K562 (cell line): Measurements from ENCODE around the gene PHC3. TPM values are rescaled to one million over a fixed set of nuclear protein-coding genes. Genes with fewer than 3 reads are reported as not detected.

Source experiments
- AFF4 ChIP-seq: sonication (generic); formaldehyde crosslinking; IDR thresholded peaks from 2 replicates; pipeline ENCODE4 v1.8.0; 2023; ENCODE audit warnings: mild to moderate bottlenecking, missing genetic modification reagents
- BHLHE40 ChIP-seq: IDR thresholded peaks from 2 replicates; pipeline ENCODE4 v1.6.1; 2011; ENCODE audit warnings: low read length, improper control_type of control experiment
- FOSL1 ChIP-seq: fragments of 200-800 bp; sonication (Bioruptor generic); conservative IDR thresholded peaks from 2 replicates; pipeline ENCODE4 v1.6.1; 2016; ENCODE audit warnings: missing genetic modification characterization, missing compliant biosample characterization
- KLF13 ChIP-seq: fragments of 450-650 bp; IDR thresholded peaks from 2 replicates; pipeline ENCODE4 v1.6.1; 2016; ENCODE audit warnings: missing genetic modification characterization, low read depth, mild to moderate bottlenecking, missing compliant biosample characterization, moderate library complexity, borderline replicate concordance
- L3MBTL2 ChIP-seq: fragments of 450-650 bp; IDR thresholded peaks from 2 replicates; pipeline ENCODE4 v1.6.1; 2016; ENCODE audit warnings: mild to moderate bottlenecking, moderate library complexity
- NR2C2 ChIP-seq, 2 experiments: fragments of 200-800 bp in 1 of 2; sonication (Bioruptor generic) in 1 of 2; sonication (generic) in 1 of 2; formaldehyde crosslinking in 1 of 2; IDR thresholded peaks; 2 replicates each; pipeline versions ENCODE4 v1.6.1 to v1.8.0; 2016 to 2022; ENCODE audit warnings: mild to moderate bottlenecking in 1 of 2, missing compliant biosample characterization in 1 of 2, missing genetic modification characterization in 1 of 2, missing genetic modification reagents in 1 of 2
- PHTF2 ChIP-seq: fragments of 250-450 bp; sonication (Bioruptor Pico); IDR thresholded peaks from 2 replicates; pipeline ENCODE4 v1.5.0; 2021; ENCODE audit warnings: mild to moderate bottlenecking
- PURB ChIP-seq: sonication (generic); formaldehyde crosslinking; IDR thresholded peaks from 2 replicates; pipeline ENCODE4 v1.9.0; 2021; ENCODE audit warnings: low read depth, mild to moderate bottlenecking, missing genetic modification reagents
- RBBP5 ChIP-seq: fragments of 200-600 bp; sonication (generic); IDR thresholded peaks from 2 replicates; pipeline ENCODE4 v1.6.1; 2012; ENCODE audit warnings: borderline replicate concordance, mild to moderate bottlenecking, low read length, control low read depth, inconsistent platforms; ENCODE audit not compliant: insufficient read depth, poor library complexity, severe bottlenecking
- SMARCE1 ChIP-seq: fragments of 450-650 bp; IDR thresholded peaks from 2 replicates; pipeline ENCODE4 v1.7.1; 2016; ENCODE audit warnings: mild to moderate bottlenecking
- TCF7L2 ChIP-seq: fragments of 150-350 bp; IDR thresholded peaks from 2 replicates; pipeline ENCODE4 v1.6.1; 2016; ENCODE audit warnings: low read depth, mild to moderate bottlenecking, low read length, moderate library complexity
- ZFX ChIP-seq: sonication (generic); formaldehyde crosslinking; IDR thresholded peaks from 2 replicates; pipeline ENCODE4 v1.8.0; 2022; ENCODE audit warnings: mild to moderate bottlenecking, missing genetic modification reagents, moderate library complexity
- ZNF239 ChIP-seq: fragments of 250-450 bp; sonication (Bioruptor Pico); IDR thresholded peaks from 2 replicates; pipeline ENCODE4 v1.4.0; 2020; ENCODE audit warnings: mild to moderate bottlenecking
- ZNF316 ChIP-seq: fragments of 450-650 bp; IDR thresholded peaks from 2 replicates; pipeline ENCODE4 v1.6.1; 2016
- ZNF318 ChIP-seq, 2 experiments: fragments of 450-650 bp; IDR thresholded peaks; 2 replicates each; pipeline ENCODE4 v1.6.1; 2016; ENCODE audit warnings: mild to moderate bottlenecking in 2 of 2, borderline replicate concordance in 1 of 2, low read depth in 1 of 2, moderate library complexity in 1 of 2
- polyA plus RNA-seq, 8 experiments: library from polyadenylated mRNA; depleted of rRNA in 4 of 8; stranded (reverse) in 5 of 8; unstranded in 3 of 8; fragments of >200 nt; fragmentation: Nextera tagmentation in 2 of 8; fragmentation: Illumina TruSeq in 1 of 8; extraction: Ambion mirVana in 2 of 8; extraction: Trizol in 1 of 8; gene quantifications; 2 replicates each; pipeline versions ENCODE4 v1.2.1 to v1.2.3, GENCODE V29; 2011 to 2014; ENCODE audit warnings: inconsistent platforms in 1 of 8, missing spikeins in 1 of 8
- total RNA-seq, 7 experiments: library from RNA; depleted of rRNA in 6 of 7; stranded (reverse); fragments of >200 nt in 6 of 7; fragmentation: Illumina TruSeq in 2 of 7; extraction: Trizol in 2 of 7; gene quantifications; 2 replicates each; pipeline versions ENCODE4 v1.2.1 to v1.2.3, GENCODE V29; 2011 to 2021; ENCODE audit warnings: low replicate concordance in 1 of 7

The PHC3 gene
- total and polyA plus RNA-seq, 9 of the 15 experiments (the other 6 are each of a cell fraction or from before 2014, with no cell fraction given): 3.1 to 21.6 (median 10.5) TPM

- TF ChIP-seq AFF4 (0 out of 2 replicates have a peak, but pooled peaks have one; percentile 51), RBBP5 (peak; percentile 20), KLF13 (tag) (no peak), L3MBTL2 (no peak), SMARCE1 (peak; percentile 70), PHTF2 (no peak), PURB (no peak), BHLHE40 (no peak), ZNF318 (IDR thresholded peaks at IDR 0.05; ENCODE audit: borderline replicate concordance in 1 of 2, low read depth in 1 of 2) (no peak), ZNF316 (no peak), ZFX (CRISPR knock-in tag) (peak; percentile 72), NR2C2 (CRISPR knock-in tag; IDR thresholded peaks at IDR 0.05) (no peak), NR2C2 (tag; IDR thresholded peaks at IDR 0.05) (no peak), FOSL1 (tag) (0 out of 2 replicates have a peak, but pooled peaks have one; percentile 11), ZNF239 (CRISPR knock-in tag) (no peak), TCF7L2 (no peak)
Measured at GRCh38 chr3:170222647-170223541, 41.4 kb upstream of the PHC3 start (continued).
